Fibroblast of villous mesenchyme (primary cell): ENCODE measurements around the gene GDF7. TPM values are rescaled to one million over a fixed set of nuclear protein-coding genes. Genes with fewer than 3 reads are reported as not detected.
A peak's percentile ranks its signal among the peaks of the same experiment; 100 is the strongest.

Experiments
- DNase-seq: peaks from one replicate; pipeline ENCODE4 v3.0.0-alpha.2; 2010; ENCODE audit warnings: low read depth
- H3K4me3 ChIP-seq: 2 replicates; pipeline ENCODE4 v1.5.1; 2011; ENCODE audit warnings: low read depth, mild to moderate bottlenecking, low read length
- total RNA-seq: library from RNA; depleted of rRNA; stranded (reverse); fragments of >200 nt; gene quantifications from 2 replicates; pipeline ENCODE4 v1.2.3, GENCODE V29; 2012
- TF ChIP-seq, protein P1 (sequence below): IDR thresholded peaks from 2 replicates; pipeline ENCODE4 v1.5.1; 2012; ENCODE audit warnings: low read depth, mild to moderate bottlenecking, low read length; ENCODE audit not compliant: insufficient read depth

The GDF7 gene
- total RNA-seq, 1 donor = 12.1 TPM

DNA sequence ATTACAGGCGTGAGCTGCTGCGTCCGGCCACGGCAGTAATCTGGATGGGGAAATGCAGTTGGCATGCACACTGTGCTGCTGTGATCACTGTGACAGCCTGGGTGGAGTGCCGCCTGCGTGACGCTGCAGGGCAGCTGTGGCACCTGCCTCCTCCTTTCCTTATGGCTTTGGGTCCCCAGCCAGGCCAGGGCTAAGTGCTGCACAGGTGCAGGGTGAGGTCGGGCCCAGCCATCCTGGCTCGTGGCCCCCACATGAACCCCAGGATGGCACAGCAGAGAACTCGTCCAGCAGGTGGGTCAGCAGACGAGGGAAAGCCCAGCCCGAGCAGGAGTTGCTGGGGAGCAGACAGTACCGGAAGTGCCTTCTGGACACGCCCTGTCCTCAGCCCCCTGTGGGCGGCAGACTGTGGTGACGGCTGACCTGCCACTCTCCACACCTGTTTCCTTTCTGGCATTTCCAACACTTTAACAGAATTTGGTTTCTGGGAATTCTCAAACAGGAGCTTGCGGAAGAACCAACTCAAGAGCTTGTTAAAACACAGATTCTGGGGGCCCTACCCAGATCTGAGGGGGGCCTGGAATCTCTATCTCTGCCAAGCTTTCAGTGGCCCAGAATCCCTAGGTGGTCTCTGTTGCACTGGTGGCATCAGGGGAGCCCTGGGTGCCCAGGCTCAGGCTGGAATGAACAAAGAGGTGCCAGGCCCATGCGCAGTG lies 33.0 kb upstream of the GDF7 start:
- DNase-seq = no peak
- TF ChIP-seq, protein P1, sequence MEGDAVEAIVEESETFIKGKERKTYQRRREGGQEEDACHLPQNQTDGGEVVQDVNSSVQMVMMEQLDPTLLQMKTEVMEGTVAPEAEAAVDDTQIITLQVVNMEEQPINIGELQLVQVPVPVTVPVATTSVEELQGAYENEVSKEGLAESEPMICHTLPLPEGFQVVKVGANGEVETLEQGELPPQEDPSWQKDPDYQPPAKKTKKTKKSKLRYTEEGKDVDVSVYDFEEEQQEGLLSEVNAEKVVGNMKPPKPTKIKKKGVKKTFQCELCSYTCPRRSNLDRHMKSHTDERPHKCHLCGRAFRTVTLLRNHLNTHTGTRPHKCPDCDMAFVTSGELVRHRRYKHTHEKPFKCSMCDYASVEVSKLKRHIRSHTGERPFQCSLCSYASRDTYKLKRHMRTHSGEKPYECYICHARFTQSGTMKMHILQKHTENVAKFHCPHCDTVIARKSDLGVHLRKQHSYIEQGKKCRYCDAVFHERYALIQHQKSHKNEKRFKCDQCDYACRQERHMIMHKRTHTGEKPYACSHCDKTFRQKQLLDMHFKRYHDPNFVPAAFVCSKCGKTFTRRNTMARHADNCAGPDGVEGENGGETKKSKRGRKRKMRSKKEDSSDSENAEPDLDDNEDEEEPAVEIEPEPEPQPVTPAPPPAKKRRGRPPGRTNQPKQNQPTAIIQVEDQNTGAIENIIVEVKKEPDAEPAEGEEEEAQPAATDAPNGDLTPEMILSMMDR = no peak
- H3K4me3 ChIP-seq = no peak overlapping the region

DNA sequence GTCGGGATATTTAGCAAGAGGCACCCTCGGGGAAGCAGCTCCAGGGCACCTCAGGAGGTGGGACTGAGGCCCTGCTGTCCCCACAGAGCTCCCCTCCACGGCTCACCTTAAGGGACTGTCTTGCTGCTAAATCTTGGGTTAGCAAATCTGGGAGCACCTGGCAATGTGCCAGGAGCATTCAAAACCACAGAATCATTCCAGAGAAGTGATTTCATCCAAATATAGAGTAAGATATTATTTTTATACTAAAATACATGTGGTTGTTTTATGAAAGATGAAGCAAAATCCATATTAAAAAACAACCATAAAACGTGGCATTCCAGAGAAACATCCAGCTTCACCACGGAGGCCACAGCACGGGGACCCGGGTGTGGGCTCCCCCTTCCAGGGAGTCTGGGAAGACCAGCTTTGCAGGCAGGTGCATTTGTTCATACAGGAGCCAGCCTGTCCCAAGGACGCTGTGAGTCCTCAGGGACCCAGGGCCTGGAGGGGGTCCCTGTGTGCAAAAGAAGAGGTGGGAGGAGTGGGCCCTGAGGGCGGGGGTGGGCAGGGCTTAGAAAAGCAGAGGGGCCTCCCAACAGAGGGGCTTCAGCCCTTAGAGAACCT lies 32.3 kb upstream of the GDF7 start:
- TF ChIP-seq, protein P1 = no peak
- H3K4me3 ChIP-seq = no peak overlapping the region
- DNase-seq = peak; percentile 62

DNA sequence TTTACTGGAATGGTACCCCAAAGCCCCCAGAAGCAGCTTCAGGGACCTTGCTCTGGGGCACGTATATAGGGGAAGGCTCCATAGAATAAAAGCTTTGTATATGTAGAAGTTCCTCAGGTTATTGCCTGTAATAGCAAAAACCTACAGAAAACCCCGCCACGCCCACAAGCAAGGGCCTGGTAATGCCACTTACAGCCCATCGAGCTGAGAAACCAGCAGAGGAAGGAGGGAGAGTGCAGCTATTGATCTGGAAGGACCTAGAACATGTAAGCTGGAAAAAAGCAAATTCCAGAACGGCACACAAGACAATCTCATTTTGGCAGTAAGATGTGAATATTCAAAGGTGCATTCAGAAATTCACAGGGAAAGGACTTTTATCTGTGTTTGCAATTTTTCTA lies 31.8 kb upstream of the GDF7 start:
- TF ChIP-seq, protein P1 = no peak
- H3K4me3 ChIP-seq = no peak overlapping the region
- no peak for DNase-seq

DNA sequence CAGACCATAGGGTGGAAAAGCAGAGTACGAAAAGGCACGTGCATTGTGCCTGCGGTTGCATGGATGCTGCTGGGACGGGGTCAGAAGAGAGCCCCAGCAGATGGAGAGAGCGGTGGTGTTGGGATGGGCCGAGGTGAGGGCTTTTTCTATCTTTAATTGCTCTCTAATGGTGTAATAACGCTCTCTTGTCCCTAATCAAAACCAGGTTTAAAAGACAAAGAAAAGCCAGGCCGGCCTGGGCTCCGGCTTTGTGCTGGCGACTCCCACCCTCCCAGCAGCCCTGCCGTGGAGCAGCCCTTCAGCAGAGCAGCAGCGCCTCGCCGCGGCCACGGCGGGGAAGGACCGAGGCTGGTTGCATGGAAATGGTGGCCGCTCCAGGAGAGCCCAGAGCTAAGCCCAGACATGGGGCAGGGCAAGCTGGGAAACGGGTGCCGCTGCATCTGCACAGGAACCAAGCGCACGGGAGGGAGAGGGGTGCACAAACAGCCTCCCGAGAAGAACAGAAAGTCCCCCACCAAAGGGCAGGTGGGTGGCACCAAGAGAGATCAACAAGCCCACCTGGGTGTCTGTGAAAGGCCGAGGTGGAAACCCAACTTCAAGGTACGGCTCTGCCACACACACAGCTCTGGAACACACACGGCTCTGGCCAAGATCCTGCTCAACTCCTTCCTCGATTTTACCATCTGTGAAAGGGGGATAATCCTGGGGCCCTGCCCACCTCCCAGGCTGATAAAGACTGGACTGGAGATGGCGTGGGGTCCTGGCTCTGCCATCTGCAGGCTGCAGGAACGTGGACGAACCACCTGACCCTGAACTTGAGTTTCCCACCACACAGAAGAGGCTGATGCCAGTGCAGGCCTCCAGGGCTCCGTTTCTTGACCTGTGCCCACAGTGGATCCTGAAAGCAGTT lies 31.0 kb upstream of the GDF7 start:
- TF ChIP-seq, protein P1 = peak; percentile 98
- no peak overlapping the region for H3K4me3 ChIP-seq
- peak; percentile 83 for DNase-seq

DNA sequence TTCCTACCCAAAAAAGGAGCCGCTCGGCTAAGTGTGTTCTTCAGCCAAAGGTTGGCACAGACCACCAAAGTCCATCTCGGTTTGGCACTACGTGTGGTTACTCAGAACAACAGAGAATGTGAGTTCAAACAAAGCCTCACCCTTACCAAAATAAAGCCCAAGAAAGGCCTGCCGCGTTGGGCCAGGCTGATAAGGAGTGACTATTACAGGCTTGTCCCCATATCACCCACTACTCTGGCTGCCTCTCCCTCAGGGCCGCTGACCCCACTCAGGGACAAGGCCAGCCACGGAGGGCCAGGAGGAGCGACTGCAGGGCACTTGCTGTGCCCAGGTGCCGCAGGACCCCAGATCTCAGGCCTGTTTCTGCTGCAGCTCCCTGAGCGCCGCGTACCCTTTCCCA lies 29.8 kb upstream of the GDF7 start:
- H3K4me3 ChIP-seq = no peak overlapping the region
- TF ChIP-seq, protein P1 = no peak
- DNase-seq = no peak

DNA sequence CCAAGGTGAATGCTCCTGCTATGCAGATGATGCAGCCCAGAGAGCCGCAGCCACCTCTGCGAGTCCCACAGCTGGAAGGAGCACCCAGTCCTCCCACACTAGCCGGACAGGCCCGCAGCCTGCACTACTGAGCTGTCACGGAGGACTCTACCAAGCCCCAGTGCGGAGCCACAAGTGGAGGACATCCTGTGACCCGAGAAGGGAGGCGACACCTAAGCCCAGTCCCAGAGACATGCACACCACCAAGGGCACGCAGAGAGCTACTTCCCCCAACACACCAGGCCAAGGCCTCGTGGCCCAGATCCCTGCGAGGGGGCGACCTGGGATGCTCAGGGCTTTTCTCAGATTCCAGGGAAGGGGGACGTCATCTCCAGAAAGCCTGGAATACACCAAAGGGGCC lies 28.9 kb upstream of the GDF7 start:
- H3K4me3 ChIP-seq = no peak overlapping the region
- TF ChIP-seq, protein P1 = no peak
- no peak for DNase-seq
